ENCODE data around the gene NR3C2. TPM values are rescaled to one million over a fixed set of nuclear protein-coding genes. Genes with fewer than 3 reads are reported as not detected.

NR3C2 gene
- total RNA-seq, 2 donors from 2014 or later, result 0.44 to 0.82 TPM

GRCh38 chr4:148074462-148074861, 367.8 kb downstream of the NR3C2 start:
- WGBS, 2 experiments (ENCODE audit: insufficient coverage in 1 of 2, insufficient read length in 1 of 2), result 95% methylated on average over 5 of the region's 5 CpGs; no CpG with 5 or more reads in 1 of the 2 experiments
- no peak overlapping the region for H3K9ac ChIP-seq (ENCODE audit: extremely low read depth, low read length, poor library complexity, severe bottlenecking)
- H3K27me3 Mint-ChIP-seq (ENCODE audit: insufficient read depth), result no peaks in the 10 kb centered on the region
- no peak for DNase-seq
- H3K9me3 ChIP-seq (ENCODE audit: control insufficient read depth, low read length), result peaks cover 27% of the 10 kb centered on the region
- peaks cover 40% of the 10 kb centered on the region for H3K36me3 Mint-ChIP-seq (ENCODE audit: low read depth)
- no peak for TF ChIP-seq CTCF (conservative IDR thresholded peaks at IDR 0.05)
- H3K4me1 Mint-ChIP-seq, result peaks cover 6% of the 10 kb centered on the region
- H3K4me1 ChIP-seq (ENCODE audit: control insufficient read depth, insufficient read depth, low read length), result no peaks in the 10 kb centered on the region
- peaks cover 3% of the 10 kb centered on the region for H3K36me3 ChIP-seq (ENCODE audit: control insufficient read depth, insufficient read depth, low read length)
- peaks cover 34% of the 10 kb centered on the region for H3K9me3 Mint-ChIP-seq
- no peak overlapping the region for H3K27ac Mint-ChIP-seq
- H3K4me3 Mint-ChIP-seq, result no peak overlapping the region
- H3K4me3 ChIP-seq (ENCODE audit: low read length), result peak overlapping the region; percentile 17
- H3K27me3 ChIP-seq (ENCODE audit: control insufficient read depth, insufficient read depth, low read length, poor library complexity, severe bottlenecking), result no peaks in the 10 kb centered on the region
- no peak overlapping the region for H3K27ac ChIP-seq (ENCODE audit: low read depth, low read length)

GRCh38 chr4:148073349-148073748, 368.9 kb downstream of the NR3C2 start:
- H3K4me3 ChIP-seq (ENCODE audit: low read length), result no peak overlapping the region
- Mint-ChIP-seq H3K4me1 (peaks cover 9% of the 10 kb centered on the region), H3K36me3 (ENCODE audit: low read depth) (peaks cover 40% of the 10 kb centered on the region), H3K27me3 (ENCODE audit: insufficient read depth) (no peaks in the 10 kb centered on the region), H3K27ac (no peak overlapping the region), H3K9me3 (peaks cover 34% of the 10 kb centered on the region), H3K4me3 (no peak overlapping the region)
- H3K9ac ChIP-seq (ENCODE audit: extremely low read depth, low read length, poor library complexity, severe bottlenecking), result no peak overlapping the region
- peaks cover 27% of the 10 kb centered on the region for H3K9me3 ChIP-seq (ENCODE audit: control insufficient read depth, low read length)
- H3K27ac ChIP-seq (ENCODE audit: low read depth, low read length), result no peak overlapping the region
- no peak for DNase-seq
- no peaks in the 10 kb centered on the region for H3K27me3 ChIP-seq (ENCODE audit: control insufficient read depth, insufficient read depth, low read length, poor library complexity, severe bottlenecking)
- H3K36me3 ChIP-seq (ENCODE audit: control insufficient read depth, insufficient read depth, low read length), result peaks cover 3% of the 10 kb centered on the region
- H3K4me1 ChIP-seq (ENCODE audit: control insufficient read depth, insufficient read depth, low read length), result peaks cover 2% of the 10 kb centered on the region
- TF ChIP-seq CTCF (conservative IDR thresholded peaks at IDR 0.05), result no peak
- WGBS, 2 experiments (ENCODE audit: insufficient coverage in 1 of 2, insufficient read length in 1 of 2), result 92 to 96% methylated on average over 3 to 6 of the region's 6 CpGs

- Histone ChIP-seq H3K9me3 (ENCODE audit: control insufficient read depth, low read length) (peaks cover 27% of the 10 kb centered on the region), H3K27me3 (ENCODE audit: control insufficient read depth, insufficient read depth, low read length, poor library complexity, severe bottlenecking) (no peaks in the 10 kb centered on the region), H3K4me1 (ENCODE audit: control insufficient read depth, insufficient read depth, low read length) (peaks cover 4% of the 10 kb centered on the region), H3K27ac (ENCODE audit: low read depth, low read length) (no peak overlapping the region), H3K36me3 (ENCODE audit: control insufficient read depth, insufficient read depth, low read length) (peaks cover 3% of the 10 kb centered on the region), H3K9ac (ENCODE audit: extremely low read depth, low read length, poor library complexity, severe bottlenecking) (no peak overlapping the region), H3K4me3 (ENCODE audit: low read length) (no peak overlapping the region)
- Mint-ChIP-seq H3K27ac (no peak overlapping the region), H3K36me3 (ENCODE audit: low read depth) (peaks cover 40% of the 10 kb centered on the region), H3K4me1 (peaks cover 14% of the 10 kb centered on the region), H3K9me3 (peaks cover 34% of the 10 kb centered on the region), H3K4me3 (no peak overlapping the region), H3K27me3 (ENCODE audit: insufficient read depth) (no peaks in the 10 kb centered on the region)
- no peak for TF ChIP-seq CTCF (conservative IDR thresholded peaks at IDR 0.05)
- no peak for DNase-seq
- WGBS, 2 experiments (ENCODE audit: insufficient coverage in 1 of 2, insufficient read length in 1 of 2), result 80 to 93% methylated on average over 1 to 9 of the region's 9 CpGs
Observed at GRCh38 chr4:148072789-148073188, 369.4 kb downstream of the NR3C2 start.
